Mesendoderm (in vitro differentiated cells): ENCODE results near the gene CFAP57.

Experiments
- DNase-seq: peaks from one replicate; pipeline ENCODE4 v3.0.0; 2013
- H2AK5ac ChIP-seq: 2 replicates; pipeline ENCODE4 v1.6.1; 2013; ENCODE audit warnings: low read length, inconsistent platforms
- H2BK120ac ChIP-seq: 2 replicates; pipeline ENCODE4 v1.6.1; 2013; ENCODE audit warnings: low read depth, mild to moderate bottlenecking, low read length, moderate library complexity, mixed read lengths
- H2BK15ac ChIP-seq: replicated peaks from 2 replicates; pipeline ENCODE4 v1.6.1; 2013; ENCODE audit warnings: low read depth, mild to moderate bottlenecking, moderate library complexity
- H2BK5ac ChIP-seq: 2 replicates; pipeline ENCODE4 v1.6.1; 2013; ENCODE audit warnings: low read length, inconsistent platforms
- H3K18ac ChIP-seq: 2 replicates; pipeline ENCODE4 v1.6.1; 2013; ENCODE audit warnings: mild to moderate bottlenecking, low read length, mixed read lengths
- H3K23ac ChIP-seq: one replicate; pipeline ENCODE4 v1.6.1; 2013; ENCODE audit warnings: low read length
- H3K27ac ChIP-seq: 2 replicates; pipeline ENCODE4 v1.5.1; 2013; ENCODE audit warnings: low read depth, mild to moderate bottlenecking, inconsistent platforms, low read length, moderate library complexity
- H3K27me3 ChIP-seq: 2 replicates; pipeline ENCODE4 v1.6.1; 2013; ENCODE audit warnings: low read length, control low read depth, mild to moderate bottlenecking, inconsistent platforms; ENCODE audit not compliant: insufficient read depth, poor library complexity
- H3K36me3 ChIP-seq: 2 replicates; pipeline ENCODE4 v1.6.1; 2013; ENCODE audit warnings: low read length, inconsistent platforms; ENCODE audit not compliant: control insufficient read depth, insufficient read depth
- H3K4ac ChIP-seq: one replicate; pipeline ENCODE4 v1.6.1; 2013; ENCODE audit warnings: low read depth, mild to moderate bottlenecking, low read length, moderate library complexity
- H3K4me1 ChIP-seq: 2 replicates; pipeline ENCODE4 v1.6.1; 2013; ENCODE audit warnings: low read depth, low read length, inconsistent platforms; ENCODE audit not compliant: control insufficient read depth
- H3K4me2 ChIP-seq: 2 replicates; pipeline ENCODE4 v1.6.1; 2013; ENCODE audit warnings: low read length
- H3K4me3 ChIP-seq: 2 replicates; pipeline ENCODE4 v1.5.1; 2013; ENCODE audit warnings: mild to moderate bottlenecking, low read length
- H3K56ac ChIP-seq: one replicate; pipeline ENCODE4 v1.6.1; 2013; ENCODE audit warnings: low read length
- H3K79me1 ChIP-seq: 2 replicates; pipeline ENCODE4 v1.6.1; 2013; ENCODE audit warnings: low read length, inconsistent platforms
- H3K79me2 ChIP-seq: 2 replicates; pipeline ENCODE4 v1.6.1; 2013; ENCODE audit warnings: mild to moderate bottlenecking, low read length; ENCODE audit not compliant: control insufficient read depth, insufficient read depth
- H3K9ac ChIP-seq: 2 replicates; pipeline ENCODE4 v1.6.1; 2013; ENCODE audit warnings: low read length, inconsistent platforms
- H4K5ac ChIP-seq: one replicate; pipeline ENCODE4 v1.6.1; 2013; ENCODE audit warnings: low read length
- H4K8ac ChIP-seq: one replicate; pipeline ENCODE4 v1.6.1; 2013; ENCODE audit warnings: low read depth, mild to moderate bottlenecking, control low read depth, low read length, moderate library complexity
- WGBS: extraction: QIAGEN DNeasy Blood & Tissue Kit; methylation state at CpG from one replicate; pipeline ENCODE4 v1.1.7; 2013; ENCODE audit warnings: low lambda C conversion rate, missing lambda C conversion rate; ENCODE audit not compliant: insufficient coverage; ENCODE audit errors: extremely low coverage; 5-methylcytosine and 5-hydroxymethylcytosine counted together

The CFAP57 gene

GRCh38 chr1:43270421-43271095 lies 98.4 kb downstream of the CFAP57 start:
- H4K8ac ChIP-seq, result no peak overlapping the region
- H2BK120ac ChIP-seq, result no peak overlapping the region
- H3K79me2 ChIP-seq, result no peaks in the 10 kb centered on the region
- H3K4me1 ChIP-seq, result peaks cover 6% of the 10 kb centered on the region
- H3K4me3 ChIP-seq, result no peak overlapping the region
- peak overlapping the region; percentile 79 for H3K56ac ChIP-seq
- no peak overlapping the region for H4K5ac ChIP-seq
- WGBS, result no CpG with 5 or more reads among the region's 29 CpGs
- H3K23ac ChIP-seq, result no peak overlapping the region
- H3K9ac ChIP-seq, result peak overlapping the region; percentile 56
- H3K4ac ChIP-seq, result no peak overlapping the region
- peak; percentile 93 for DNase-seq
- H3K27me3 ChIP-seq, result no peaks in the 10 kb centered on the region
- H3K18ac ChIP-seq, result peak overlapping the region; percentile 53
- no peak overlapping the region for H3K27ac ChIP-seq
- peak overlapping the region; percentile 47 for H3K4me2 ChIP-seq
- H3K36me3 ChIP-seq, result no peaks in the 10 kb centered on the region
- no peak overlapping the region for H2BK15ac ChIP-seq
- H3K79me1 ChIP-seq, result no peaks in the 10 kb centered on the region
- H2BK5ac ChIP-seq, result no peak overlapping the region
- H2AK5ac ChIP-seq, result no peak overlapping the region

- Histone ChIP-seq H3K27ac (no peak overlapping the region), H2BK5ac (no peak overlapping the region), H3K4me3 (no peak overlapping the region)
These were observed 99.3 kb downstream of the CFAP57 start for GRCh38 chr1:43271186-43272118.

GRCh38 chr1:43272161-43272560 lies 100.0 kb downstream of the CFAP57 start:
- Histone ChIP-seq H4K8ac (no peak overlapping the region), H3K4me1 (peaks cover 6% of the 10 kb centered on the region), H3K23ac (no peak overlapping the region), H2BK5ac (no peak overlapping the region), H3K9ac (no peak overlapping the region), H3K79me1 (no peaks in the 10 kb centered on the region), H4K5ac (no peak overlapping the region), H3K27me3 (no peaks in the 10 kb centered on the region), H2AK5ac (no peak overlapping the region), H3K18ac (no peak overlapping the region), H3K56ac (no peak overlapping the region), H2BK15ac (no peak overlapping the region), H2BK120ac (no peak overlapping the region), H3K4me2 (no peak overlapping the region), H3K79me2 (no peaks in the 10 kb centered on the region), H3K36me3 (no peaks in the 10 kb centered on the region), H3K27ac (no peak overlapping the region), H3K4ac (no peak overlapping the region), H3K4me3 (no peak overlapping the region)
- no peak for DNase-seq
- no CpG with 5 or more reads among the region's 9 CpGs for WGBS

More at GRCh38 chr1:43271186-43272118, 99.3 kb downstream of the CFAP57 start:
- H3K23ac ChIP-seq, result no peak overlapping the region
- no peak overlapping the region for H2BK15ac ChIP-seq
- DNase-seq, result peak; percentile 53
- peak overlapping the region; percentile 7 for H3K9ac ChIP-seq
- H3K18ac ChIP-seq, result no peak overlapping the region
- peak overlapping the region; percentile 8 for H2AK5ac ChIP-seq
- H3K4me1 ChIP-seq, result peaks cover 6% of the 10 kb centered on the region
- H3K4ac ChIP-seq, result no peak overlapping the region
- peak overlapping the region; percentile 17 for H3K56ac ChIP-seq
- no peaks in the 10 kb centered on the region for H3K27me3 ChIP-seq
- H3K79me2 ChIP-seq, result no peaks in the 10 kb centered on the region
- H4K5ac ChIP-seq, result no peak overlapping the region
- no peaks in the 10 kb centered on the region for H3K79me1 ChIP-seq
- H4K8ac ChIP-seq, result no peak overlapping the region
- no CpG with 5 or more reads among the region's 12 CpGs for WGBS
- no peak overlapping the region for H2BK120ac ChIP-seq
- H3K36me3 ChIP-seq, result no peaks in the 10 kb centered on the region
- H3K4me2 ChIP-seq, result peak overlapping the region; percentile 0

GRCh38 chr1:43272576-43273571 lies 100.7 kb downstream of the CFAP57 start:
- Histone ChIP-seq H2BK5ac (no peak overlapping the region), H3K27ac (no peak overlapping the region)

GRCh38 chr1:43273708-43274107 lies 101.6 kb downstream of the CFAP57 start:
- no peak overlapping the region for H3K18ac ChIP-seq
- no peak overlapping the region for H4K8ac ChIP-seq
- no peak overlapping the region for H3K27ac ChIP-seq
- H2BK15ac ChIP-seq, result no peak overlapping the region
- H3K4me1 ChIP-seq, result peaks cover 6% of the 10 kb centered on the region
- no peaks in the 10 kb centered on the region for H3K79me2 ChIP-seq
- H3K9ac ChIP-seq, result no peak overlapping the region
- no peak overlapping the region for H2AK5ac ChIP-seq
- H4K5ac ChIP-seq, result no peak overlapping the region
- H2BK120ac ChIP-seq, result no peak overlapping the region
- no peak overlapping the region for H3K23ac ChIP-seq
- no peaks in the 10 kb centered on the region for H3K79me1 ChIP-seq
- H3K4me2 ChIP-seq, result no peak overlapping the region
- H3K4me3 ChIP-seq, result no peak overlapping the region
- no peak overlapping the region for H3K56ac ChIP-seq
- no peak overlapping the region for H2BK5ac ChIP-seq
- no peaks in the 10 kb centered on the region for H3K27me3 ChIP-seq
- H3K36me3 ChIP-seq, result no peaks in the 10 kb centered on the region
- no CpG with 5 or more reads among the region's 7 CpGs for WGBS
- H3K4ac ChIP-seq, result no peak overlapping the region
- no peak for DNase-seq

More at GRCh38 chr1:43272576-43273571, 100.7 kb downstream of the CFAP57 start:
- Histone ChIP-seq H3K18ac (no peak overlapping the region), H3K27me3 (no peaks in the 10 kb centered on the region), H3K79me2 (no peaks in the 10 kb centered on the region), H3K23ac (no peak overlapping the region), H3K4me2 (no peak overlapping the region), H3K4ac (no peak overlapping the region), H2AK5ac (no peak overlapping the region), H3K4me1 (peaks cover 6% of the 10 kb centered on the region), H4K5ac (no peak overlapping the region), H2BK15ac (no peak overlapping the region), H2BK120ac (no peak overlapping the region), H3K79me1 (no peaks in the 10 kb centered on the region), H4K8ac (no peak overlapping the region), H3K9ac (no peak overlapping the region), H3K56ac (no peak overlapping the region), H3K4me3 (no peak overlapping the region), H3K36me3 (no peaks in the 10 kb centered on the region)
- no peak for DNase-seq
- WGBS, result no CpG with 5 or more reads among the region's 46 CpGs
